IPS DF 4.7 (cell line): ENCODE data around the gene NPVF.

Experiments used
- DNase-seq: peaks from one replicate; pipeline ENCODE4 v3.0.0-alpha.2; 2013; ENCODE audit warnings: low spot score; ENCODE audit errors: extremely low read depth

Gene NPVF, protein sequence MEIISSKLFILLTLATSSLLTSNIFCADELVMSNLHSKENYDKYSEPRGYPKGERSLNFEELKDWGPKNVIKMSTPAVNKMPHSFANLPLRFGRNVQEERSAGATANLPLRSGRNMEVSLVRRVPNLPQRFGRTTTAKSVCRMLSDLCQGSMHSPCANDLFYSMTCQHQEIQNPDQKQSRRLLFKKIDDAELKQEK

DNA sequence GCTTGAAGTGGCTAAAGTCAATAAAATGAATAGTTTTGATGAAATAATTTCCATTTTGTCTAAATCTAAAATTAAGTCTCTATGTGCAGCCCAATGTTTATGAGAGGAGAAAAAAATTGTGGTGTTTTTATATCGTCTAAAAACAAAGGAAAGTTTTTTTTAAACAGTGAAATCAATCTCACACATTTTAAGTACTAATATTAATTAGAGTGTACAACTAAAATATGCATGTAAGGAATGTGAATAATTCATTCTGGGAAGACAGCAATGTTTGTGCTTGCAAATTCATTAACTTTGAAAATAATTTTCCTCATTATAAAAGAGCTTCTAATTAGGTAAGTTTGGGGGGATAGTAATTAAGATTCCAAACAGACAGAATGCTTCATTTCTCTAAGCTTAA is at the start of gene NPVF:
NPVF (minus strand) TSS at position 101 of the 400 bp plus-strand sequence; CDS start at position 54, 47 bp downstream.
- no peak for DNase-seq

DNA sequence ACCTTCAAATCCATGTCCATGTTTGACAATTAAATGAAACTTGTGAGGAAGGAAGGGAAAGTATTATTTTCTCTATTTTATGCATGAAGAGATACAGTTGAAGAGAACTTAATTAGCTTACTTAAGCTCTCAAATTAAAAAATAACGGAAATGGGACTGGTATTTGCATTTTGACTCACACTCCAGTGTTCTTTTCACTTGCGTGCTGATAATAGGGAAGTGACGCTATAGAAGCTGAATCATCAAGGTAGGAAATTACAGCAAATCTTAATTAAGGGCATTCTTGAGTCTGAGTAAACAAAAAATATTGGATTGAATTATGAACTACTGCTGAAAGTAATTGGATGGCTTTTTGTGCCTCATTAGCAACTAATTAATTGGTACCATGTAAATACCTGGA is 44.0 kb upstream of the NPVF start:
- DNase-seq = no peak

DNA sequence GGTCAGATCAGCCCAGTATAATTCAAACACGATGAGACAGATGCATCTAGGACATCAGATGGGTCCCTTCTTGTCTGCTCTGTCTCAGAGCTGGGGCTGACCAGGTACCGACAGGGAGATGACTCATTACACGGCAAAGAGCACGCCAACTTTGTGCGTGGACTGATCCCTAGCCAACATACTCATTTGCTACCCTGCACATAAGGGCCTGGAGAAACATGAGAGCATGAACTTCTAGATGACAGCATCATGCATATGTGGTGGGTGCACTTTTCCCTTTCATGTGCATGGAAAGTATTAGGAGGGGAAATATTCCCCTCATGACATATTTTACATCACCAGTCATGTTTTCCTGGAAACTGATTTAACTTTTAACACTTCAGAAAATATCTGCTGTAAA is 35.1 kb upstream of the NPVF start:
- DNase-seq = no peak

DNA sequence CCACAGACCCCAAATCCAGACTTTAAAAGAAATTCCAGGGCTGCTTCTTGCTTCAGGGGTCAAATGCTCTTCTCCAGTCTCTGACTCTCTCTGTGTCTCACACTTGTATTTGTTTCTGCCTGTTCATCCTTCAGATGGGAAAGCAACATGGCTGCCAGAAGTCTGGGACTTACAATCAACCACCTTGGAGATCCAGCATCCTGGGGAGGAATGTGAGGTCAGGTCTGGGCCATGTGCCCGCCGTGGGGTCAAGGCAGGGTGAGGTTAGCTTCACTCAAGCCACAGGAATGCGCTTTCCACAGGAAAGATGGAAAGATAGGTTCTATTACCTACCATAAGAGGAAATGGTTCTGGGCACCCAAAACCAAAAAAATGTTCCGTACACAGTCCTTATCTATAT is 34.3 kb upstream of the NPVF start:
- no peak for DNase-seq

DNA sequence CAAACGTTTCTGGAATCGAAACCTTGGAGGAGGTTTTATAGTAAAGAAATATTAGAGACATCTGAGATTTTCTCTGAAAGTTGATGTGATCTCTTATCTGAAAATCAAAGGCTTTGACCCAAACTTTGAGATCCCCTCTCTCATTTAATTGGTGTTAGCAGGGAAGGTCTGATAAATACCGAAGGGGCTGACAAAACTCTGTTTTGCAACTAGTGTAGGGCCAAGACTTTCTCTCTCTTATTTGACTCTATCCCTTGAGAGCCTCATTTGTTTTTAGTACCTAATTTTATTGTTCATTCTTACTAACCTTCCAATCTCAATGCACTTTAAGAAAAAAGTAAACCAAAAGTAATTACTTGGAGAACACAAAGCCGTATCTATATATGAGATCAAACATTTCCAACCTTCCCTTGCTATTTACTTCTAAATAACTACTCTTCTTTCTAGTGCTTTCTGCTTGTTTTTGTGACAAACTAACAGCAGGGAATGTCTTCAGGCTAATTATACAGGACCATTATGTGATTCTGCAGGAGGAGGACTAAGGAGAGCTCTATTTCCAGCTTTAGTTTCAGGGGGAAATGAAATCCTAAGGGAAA is 33.4 kb upstream of the NPVF start:
- no peak for DNase-seq

DNA sequence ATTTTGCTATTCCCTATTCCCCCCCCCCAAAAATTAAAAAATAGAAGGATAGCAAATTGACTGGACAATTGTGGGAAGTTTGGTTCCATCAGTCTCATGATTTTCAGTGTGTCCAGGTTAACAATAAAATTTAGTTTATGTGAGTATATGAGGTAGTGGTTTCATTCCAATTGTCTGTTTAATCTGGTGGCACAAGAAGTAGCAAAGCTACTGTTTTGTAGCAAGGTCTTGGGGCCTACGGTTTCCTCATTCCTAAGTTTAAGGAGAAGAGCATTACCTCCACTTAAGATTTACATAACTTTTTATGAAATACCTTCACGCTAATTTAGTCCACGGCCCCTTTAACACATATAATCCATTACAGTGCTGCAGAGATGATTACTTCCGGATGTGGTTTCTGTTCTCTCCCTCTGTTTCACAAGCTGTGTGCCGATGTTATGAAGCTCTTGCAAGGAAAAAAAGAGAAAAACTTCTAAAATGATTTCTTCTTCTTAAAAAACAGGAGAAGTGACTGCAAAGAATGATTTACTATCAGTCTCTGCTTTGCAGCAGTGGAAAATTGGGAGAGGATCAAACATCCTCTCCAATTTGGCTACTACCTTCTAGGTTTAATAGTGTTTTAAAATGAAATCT is 32.7 kb upstream of the NPVF start:
- DNase-seq = no peak

DNA sequence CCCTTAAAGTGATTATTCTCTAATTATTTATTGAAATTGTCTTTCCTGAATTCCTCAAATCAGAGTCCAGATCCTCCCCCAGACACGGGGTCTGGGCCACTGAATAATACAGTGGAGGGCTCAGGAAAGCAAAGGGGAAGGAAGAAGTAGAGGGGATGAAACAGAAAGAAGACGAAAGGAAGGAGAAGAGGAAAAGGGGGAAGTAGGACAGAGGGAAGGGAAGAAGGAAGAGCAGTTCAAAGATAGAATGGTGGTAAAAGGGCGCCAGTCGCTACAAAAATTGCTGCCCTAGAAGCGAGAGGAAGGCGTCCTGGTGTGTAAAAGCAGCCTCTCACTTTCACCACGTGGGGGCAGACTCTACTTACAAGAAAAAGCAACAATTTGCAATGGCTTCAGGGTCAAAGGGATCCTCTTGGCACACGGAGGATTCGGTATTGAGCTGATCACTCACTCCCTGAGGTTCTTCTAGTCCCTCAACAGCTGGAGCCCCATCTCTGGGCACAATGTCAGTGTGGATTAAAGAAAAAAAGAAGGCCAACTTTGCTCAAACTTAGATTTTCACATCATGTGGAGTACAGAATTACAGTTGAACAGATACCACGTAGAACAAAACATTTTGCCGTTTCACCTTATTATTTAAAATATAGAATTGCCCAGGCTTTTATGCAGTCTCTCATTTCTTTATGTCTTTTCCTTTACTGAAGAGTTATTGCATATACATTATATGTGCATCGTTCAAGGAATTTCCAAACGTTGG is 31.4 kb upstream of the NPVF start:
- DNase-seq = peak; percentile 64

DNA sequence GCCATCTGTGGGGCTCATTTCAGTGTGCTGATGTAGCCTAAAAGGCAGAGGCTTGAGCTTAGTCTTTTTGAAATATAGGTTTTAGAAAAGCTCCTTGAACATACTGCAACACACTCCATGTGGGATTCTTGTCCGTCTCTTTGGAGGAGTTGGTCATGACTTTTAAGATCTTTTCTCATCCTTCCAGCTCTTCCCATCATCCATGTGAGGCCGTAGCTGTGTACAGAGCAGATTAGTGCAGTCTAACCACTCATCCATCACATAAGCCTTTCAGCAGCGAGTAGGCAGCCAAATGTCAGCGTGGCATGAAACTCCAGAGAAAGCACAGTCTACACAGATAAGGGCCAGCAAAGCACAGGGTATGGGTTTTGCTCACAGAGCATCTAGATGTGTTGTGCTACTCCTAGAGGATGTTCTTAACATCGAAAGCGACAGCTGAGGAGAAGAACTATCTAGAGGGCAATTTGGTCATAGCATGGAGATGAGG is 28.1 kb upstream of the NPVF start:
- DNase-seq = no peak

DNA sequence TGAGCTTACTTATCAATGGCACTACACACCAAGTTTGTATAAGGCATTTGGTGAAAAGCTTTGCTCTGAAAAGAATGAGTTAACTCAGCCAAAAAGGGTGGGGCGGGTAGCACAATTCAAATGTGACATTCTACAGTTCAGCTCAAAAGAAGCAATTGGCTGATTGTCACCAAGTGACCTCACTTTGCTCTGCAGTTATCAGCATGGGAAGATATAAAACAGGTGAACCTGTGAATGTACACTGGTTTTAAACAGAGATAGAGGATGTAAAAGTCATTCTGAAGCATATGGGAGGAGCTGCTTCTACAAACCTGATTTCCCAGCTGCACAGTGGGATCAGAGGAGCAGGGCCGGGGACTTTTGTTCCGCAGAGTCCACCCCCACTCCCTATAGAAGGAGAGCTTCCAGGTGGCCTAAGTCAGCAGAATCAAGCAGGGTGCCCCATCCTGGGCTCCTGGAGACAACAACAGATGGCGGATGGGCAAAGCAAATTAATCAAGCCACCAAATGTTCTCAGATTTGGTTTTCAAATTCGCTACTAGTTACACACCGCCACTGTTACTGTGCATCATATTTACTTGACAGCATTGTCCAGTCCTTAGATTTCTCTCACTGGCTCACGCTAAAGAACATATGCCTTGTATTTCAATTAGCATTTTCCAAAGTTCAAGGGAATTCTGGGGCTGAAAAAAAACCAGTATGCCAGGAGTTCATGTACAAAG is 27.5 kb upstream of the NPVF start:
- no peak for DNase-seq

DNA sequence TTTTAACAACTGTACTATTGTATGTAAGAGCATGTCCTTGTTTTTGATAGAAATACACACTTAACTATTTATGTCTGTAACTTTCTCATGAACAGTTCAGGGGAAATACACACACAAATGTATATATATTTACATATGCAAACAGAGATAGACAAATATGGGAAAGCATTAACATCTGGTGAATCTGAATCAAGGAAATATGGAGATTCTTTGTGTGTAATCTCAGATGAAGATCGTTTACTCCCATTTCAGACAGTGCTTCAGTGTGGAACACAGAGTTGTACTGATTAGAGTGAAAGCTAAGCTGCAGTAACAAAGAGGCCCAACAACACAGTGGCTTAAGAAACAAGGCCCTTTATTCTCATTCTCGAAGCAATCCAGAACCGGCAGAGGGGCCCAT is 26.3 kb upstream of the NPVF start:
- no peak for DNase-seq

DNA sequence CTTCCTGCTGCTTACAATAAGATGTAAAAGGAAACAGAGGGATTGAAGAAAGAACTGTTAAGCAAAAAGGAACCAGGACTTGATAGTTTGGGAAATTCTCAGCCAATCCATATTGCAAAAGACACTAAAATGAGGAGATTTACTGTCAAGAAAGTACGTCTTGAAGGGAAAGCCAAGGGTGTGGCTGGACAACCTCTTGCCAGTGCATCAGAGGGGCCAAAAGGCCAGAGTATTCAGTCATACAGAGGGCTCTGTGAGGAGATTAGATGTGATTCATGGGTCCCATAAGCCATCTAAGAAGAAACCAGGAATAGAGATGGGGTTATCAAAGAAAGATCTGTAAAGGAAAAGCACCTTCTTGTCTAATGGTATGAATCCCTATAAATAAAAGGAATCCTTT is 25.4 kb upstream of the NPVF start:
- no peak for DNase-seq

DNA sequence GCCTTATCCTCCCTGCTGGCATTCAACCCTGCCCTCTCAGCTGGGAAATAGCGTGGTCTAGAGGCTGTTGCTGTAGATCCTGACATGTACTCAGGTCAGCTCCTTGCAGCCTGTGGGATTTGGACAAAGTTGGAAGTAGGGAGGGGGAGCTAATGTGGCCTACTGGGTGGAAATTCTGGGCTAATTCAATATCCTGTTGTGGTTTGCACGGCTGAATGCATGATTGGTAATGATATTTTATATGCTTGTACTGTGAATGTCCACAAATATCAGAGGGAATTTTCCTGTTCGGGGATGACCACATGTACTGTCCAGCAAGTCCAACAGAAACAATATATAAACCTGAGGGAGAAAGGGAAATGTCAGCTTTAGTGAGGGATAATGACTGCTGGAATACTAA is 22.1 kb upstream of the NPVF start:
- DNase-seq = no peak

DNA sequence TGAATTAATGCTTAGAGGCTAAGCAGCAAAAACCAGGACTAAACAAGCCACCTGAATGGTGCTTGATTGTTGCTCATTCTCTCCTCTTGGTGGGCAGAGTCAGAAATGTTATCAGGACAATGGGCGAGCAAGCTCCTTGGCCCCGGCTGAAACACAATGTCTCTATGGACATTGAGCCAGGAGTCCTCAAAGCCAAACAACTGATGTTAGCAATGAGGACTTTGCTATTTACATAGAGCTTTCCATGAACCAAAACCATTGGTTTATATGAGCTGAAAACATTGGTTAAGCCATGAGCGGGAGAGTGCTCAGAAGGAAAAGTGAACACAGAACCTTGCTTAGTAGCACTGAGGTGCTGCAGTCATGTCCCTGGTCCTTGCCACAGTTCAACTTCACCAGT is 21.5 kb upstream of the NPVF start:
- no peak for DNase-seq

DNA sequence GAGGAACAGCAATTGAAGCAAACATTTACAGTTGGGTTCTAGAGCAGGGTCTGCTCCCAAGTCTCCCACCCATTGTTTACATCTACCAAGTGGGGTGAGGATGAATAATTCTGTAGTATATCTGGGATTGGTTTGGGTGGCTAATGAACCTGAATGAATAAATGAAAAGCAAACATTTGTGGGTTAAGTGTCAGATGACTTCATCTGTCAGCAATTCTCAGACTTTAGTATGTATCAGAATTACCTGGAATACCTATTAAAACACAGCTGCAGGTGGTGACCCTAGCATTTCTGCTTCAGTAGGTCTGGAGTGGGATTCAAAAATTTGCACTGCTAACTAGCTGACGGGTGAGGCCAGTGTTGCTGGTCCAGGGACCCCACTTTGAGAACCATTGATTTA is 18.0 kb upstream of the NPVF start:
- no peak for DNase-seq

DNA sequence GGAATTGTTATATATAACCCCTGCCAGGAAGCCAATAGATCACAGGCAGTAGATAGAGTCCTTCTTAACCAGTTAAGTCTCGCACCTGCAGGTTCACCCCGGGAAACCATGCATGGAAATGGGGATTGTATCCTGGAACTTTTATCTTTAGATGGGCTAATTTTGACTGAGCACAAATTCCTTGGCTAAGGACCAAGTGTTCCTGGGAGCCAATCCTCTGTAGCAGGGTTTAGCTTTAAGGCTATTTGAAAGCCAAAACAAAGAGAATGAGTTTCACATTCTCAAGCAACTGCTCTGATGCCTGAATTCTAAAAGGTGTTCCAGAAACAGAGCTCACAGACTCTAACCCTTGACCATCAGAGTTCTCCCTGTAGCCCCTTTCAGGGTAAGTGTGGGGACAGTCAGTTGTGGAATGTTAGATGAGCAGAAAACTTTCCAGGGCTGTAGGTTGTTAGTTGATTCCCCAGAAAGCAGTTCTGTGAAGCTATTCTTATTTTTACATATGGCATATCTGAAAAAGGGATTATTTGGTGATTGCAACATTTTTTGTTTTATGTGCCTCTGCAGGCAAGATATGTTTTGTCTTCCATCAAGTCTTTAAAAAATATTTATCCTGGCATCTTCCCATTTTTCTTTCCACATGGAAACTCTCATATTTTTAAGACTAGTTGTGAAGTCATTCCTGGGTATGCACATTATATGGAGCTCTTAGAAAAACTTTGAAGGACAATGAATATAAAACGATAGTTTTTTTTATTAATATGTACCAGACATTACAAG is 16.2 kb upstream of the NPVF start:
- no peak for DNase-seq

DNA sequence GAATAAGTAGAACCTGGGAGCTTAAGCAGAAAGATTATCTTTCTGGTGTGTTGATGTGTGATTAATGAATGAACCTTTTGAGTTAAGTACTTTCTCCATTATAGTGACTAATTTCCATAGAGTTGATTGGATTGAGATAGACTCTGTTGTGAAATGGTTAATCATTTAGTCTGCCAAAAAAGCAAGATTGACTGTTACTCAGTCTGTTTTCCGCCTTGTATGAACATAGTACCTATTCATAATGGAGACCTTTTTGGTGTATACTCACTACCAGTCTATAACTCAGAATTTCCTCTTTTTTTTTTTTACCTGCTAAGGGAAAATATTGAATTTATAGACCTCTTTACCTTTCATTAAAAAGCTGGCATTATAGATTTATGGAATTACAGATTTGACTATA is 14.4 kb upstream of the NPVF start:
- DNase-seq = no peak

DNA sequence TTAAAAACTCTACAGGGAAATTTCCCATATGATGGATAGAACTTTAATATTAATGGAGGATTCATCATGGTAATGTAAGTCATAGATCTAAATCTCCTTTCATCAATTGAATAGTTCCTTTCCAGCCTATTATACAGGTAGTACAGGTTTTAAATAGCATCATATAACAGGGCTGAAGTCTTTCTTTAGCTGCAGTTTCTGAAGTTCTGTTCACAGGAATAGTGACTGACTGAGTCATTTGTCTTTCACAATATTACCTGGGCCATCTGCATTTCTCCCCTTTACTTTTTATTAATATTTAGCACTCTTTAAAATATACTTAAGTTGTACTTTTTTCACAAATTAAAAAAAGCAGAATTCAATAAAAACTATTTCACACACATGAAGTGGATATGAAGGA is 12.6 kb upstream of the NPVF start:
- DNase-seq = no peak

DNA sequence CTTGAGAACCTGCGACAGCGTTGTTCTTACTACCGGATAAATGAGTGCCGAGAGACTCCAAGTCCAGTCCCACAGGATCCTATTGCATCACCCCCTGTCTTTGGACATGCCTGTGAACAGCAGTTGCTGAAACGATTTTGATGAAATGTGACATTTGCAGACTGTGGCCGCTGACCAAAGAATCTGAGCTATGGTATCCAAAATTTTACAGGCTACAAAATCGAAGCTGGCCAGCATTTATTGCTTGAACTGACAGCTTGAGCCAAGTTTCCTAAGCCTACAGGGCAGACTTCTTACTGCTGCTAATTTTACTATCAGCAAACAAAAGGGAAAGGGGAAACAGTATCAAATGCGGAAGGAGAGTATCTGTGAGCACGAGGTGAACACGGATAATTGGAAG is 12.1 kb upstream of the NPVF start:
- DNase-seq = no peak

DNA sequence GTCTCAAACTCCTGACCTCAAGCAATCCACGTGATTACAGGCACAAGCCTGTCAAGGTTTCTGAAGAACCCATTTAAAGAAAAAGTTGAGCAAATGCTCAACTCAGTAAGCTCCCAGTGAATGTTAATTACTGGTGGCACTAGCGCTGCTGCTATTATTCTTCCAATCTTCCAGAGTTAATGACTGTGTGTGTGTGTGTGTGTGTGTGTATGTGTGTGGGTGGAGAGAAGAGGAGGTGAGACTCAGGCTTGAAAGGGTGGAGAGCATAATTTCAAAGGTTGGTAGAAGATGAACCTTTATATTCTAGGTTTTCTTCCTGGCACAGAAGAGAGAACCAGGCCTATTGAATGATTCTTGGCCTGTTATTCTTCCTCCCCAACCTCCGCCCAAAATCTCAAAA is 11.6 kb upstream of the NPVF start:
- no peak for DNase-seq

DNA sequence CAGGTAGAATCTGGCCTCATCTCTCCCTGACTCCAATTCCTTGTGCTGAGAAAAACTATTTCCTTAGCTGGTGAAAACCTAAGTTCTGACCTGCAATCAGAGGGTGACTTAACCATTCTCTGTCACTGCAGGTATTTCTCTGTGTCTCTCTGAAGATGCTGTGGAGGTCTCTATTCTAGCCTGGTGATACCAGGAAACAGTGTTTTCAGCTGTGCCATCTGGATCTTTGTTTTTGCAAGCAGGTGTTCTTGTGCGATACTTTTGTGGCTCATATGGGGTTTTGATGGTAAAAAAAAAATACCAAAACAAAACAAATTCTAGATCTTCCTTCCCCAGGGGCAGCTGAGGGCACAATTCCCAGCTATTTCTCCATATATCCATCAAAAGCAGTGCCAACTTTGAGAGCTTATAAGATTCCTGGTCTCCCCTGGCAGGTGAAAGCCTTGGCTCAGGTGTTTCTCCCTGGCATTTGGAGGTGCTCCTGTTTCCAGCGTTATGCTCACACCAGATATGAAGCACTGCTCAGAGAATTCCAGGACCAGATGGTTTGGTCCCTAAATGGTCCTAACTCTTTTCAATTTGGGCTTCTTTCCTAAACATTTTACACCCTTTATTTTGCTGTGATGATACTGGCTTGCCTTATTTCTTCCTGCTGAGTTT is 9.9 kb upstream of the NPVF start:
- no peak for DNase-seq
